HG02623 (cell line): ENCODE results near the gene GFER.
"Not testable (repeated sequence)": the region's sequence is repeated elsewhere in the genome, so short reads cannot be mapped to it uniquely, and the experiment has no call there.

ENCODE experiments used
- ATAC-seq: cut with Tn5 transposase; IDR thresholded peaks from one replicate; pipeline ENCODE4 v1.9.1; 2021; ENCODE audit warnings: moderate library complexity; ENCODE audit not compliant: unreplicated experiment

The GFER gene

GRCh38 chr16:2005646-2006045 is 21.7 kb downstream of the GFER start:
- no peak for ATAC-seq

- ATAC-seq, result no peak
Measured at GRCh38 chr16:2006317-2006716, 22.3 kb downstream of the GFER start.

GRCh38 chr16:2007081-2007836 is 23.3 kb downstream of the GFER start:
- ATAC-seq, result no peak

GRCh38 chr16:2008009-2008526 is 24.1 kb downstream of the GFER start:
- no peak for ATAC-seq

DNA sequence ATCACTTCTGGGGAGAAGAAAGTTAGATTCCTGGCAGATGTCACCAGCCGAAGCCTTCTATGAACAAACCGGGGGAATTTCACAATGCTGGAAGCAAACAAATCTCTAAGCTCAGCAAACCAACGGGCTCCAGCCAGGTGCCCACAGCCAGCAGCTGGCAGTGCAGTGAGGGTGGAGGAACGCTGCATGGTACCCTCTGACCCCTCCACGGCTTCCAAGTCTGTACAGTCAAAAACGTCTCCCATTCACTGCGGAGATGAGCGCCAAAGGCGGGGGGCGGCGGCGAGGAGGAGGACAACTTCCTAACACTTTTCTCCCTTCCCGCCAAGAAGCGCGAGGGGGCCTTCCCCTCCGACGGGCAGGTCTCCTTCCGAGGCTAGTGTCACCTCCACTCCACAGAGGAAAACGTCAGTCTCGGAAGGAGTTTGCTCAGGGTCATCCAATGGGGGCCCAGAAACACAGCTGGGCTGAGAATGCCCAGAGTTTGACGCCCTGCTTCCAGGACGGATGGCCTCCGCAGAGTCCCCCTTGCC is 24.7 kb downstream of the GFER start:
- no peak for ATAC-seq

DNA sequence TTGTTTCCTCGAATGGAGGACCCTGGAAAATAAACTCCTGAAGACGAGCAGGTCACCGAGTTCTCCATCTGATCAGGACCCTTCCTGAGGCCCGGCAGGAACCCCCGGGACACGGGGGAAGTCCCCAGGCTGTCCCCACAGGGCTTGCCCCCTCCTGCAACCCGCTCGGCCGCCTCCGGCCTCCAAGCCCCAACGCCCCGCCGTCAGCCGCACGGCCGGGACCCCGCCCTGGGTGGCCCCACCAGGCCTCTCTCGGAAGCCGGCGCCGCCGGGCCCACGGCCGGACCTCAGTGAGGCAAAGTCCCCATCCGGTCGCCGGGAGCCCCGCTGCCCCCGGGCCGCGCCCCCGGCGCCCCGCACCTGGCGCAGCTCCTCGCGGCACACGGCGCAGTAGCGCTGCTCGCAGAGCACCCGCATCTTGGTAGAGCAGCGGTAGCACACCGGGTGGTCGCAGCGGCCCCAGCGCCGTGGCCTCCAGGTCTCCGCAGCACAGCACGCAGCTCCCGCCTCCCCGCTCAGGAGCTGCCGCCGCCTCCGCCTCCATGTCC is 25.2 kb downstream of the GFER start:
- ATAC-seq, result peak; percentile 25

DNA sequence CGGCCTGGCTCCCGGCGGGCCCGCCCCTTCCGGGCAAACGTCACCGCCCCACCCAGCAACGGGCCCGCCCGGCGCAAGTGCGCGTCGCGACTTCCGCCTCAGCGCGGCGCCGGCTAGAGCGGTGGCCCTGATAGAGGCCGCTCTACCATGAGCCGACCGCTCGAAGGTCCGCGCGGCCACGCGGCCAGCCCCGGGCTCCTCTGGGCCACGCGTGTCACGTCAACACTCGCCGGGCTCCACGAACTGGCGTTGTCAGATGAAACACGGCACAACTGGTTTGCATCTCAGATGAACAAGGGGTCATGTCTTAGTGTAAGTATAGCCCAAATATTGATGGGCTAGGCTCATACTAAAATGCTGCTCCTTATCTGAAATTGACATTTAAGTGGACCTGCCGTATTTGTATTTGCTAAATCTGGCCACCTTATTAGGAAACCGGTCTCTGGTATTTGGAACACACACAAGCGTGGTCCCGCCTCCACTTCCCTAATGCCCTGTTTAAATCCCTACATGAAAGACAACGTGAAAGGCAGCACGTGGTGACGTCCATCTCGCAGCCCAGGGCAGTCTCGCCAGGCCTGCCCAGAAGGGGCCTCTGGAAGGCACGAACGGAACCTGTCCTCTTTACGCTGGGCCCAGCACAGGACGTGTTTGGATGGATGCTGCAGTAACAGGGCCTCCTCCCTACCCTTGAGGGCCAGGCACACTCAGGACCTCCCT is 26.0 kb downstream of the GFER start, which contains the start of gene ZNF598:
Gene ZNF598, minus strand, starts transcription at position 31 of the 720 bp plus-strand sequence.
- peak; percentile 65 for ATAC-seq

GRCh38 chr16:2011726-2012125 is 27.7 kb downstream of the GFER start:
- not testable (repeated sequence) for ATAC-seq

DNA sequence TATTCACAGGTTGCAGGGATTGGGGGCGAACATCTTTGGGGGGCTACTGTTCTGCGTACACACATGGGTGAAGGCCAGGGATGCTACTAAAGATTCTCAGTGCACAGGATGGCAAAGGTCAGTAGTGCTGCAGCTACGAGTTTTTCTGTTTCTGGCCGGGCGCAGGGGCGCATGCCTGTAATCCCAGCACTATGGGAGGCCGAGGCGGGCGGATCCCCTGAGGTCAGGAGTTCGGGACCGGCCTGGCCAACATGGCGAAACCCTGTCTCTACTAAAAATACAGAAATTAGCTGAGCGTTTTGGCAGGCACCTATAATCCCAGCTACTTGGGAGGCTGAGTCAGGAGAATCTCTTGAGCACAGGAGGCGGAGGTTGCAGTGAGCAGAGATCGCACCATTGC is 29.5 kb downstream of the GFER start:
- no peak for ATAC-seq

DNA sequence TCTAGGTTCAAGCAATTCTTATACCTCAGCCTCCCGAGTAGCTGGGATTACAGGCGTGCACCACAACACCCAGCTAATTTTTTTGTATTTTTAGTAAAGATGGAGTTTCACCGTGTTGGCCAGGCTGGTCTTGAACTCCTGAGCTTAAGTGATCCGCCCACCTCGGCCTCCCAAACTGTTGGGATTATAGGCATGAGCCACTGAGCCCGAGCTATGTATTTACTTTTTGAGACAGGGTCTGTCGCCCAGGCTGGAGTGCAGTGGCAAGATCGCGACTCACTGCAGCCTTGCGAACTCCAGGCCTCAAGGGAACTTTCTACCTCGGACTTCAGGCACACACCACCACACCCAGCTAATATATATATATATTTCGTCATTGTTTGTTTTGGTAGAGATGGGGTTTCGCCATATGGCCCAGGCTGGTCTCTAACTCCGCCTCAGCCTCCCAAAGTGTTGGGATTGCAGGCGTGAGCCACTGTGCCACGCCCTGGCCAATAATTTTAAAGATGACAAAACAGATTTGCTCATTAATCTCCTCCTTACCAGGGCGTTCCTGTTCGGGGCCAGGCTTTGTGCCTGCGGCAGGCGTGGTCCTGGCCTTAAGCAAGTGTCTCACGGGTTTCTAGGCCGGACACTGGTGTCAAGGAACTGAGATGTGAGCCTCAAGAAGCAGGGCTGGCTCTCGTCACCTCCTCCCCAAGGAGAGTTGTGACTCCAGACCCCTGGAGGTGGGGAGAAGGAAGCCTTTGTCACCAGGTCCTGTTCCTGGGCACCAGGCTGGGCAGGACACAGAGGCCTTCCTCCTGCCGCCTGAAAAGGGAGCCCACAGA is 31.3 kb downstream of the GFER start:
- no peak for ATAC-seq

- no peak for ATAC-seq
Measured at GRCh38 chr16:2015947-2016208, 31.9 kb downstream of the GFER start.

DNA sequence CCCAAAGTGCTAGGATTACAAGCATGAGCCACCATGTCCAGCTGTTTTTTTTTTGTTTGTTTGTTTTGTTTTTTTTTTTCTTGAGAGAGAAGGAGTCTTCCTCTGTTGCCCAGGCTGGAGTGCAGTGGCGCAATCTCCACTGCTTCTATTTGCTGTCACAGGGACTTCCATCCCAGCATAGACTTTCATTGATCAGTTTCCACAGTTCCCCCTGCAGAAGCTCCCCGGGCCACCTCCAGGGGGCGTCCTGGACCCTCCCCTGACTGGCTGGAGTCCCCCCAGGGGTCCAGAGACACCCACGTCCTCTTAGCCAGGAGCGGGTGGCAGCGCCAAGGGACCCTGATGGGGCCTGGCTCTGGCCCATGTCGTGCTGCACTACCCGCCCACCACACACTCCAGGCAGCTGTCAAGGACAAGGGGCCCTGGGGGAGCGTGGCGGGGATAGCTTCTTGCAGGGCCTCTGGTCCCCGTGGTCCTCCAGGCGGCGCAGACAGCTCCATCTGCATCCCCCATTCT is 32.5 kb downstream of the GFER start:
- ATAC-seq, result no peak

GRCh38 chr16:2019518-2019920 is 35.5 kb downstream of the GFER start, which contains the start of gene NPW:
Gene NPW, plus strand, starts transcription at chr16:2019785.
- ATAC-seq, result no peak

- no peak for ATAC-seq
Measured at GRCh38 chr16:2019921-2020831, 36.2 kb downstream of the GFER start.

GRCh38 chr16:2022723-2023091 is 38.7 kb downstream of the GFER start:
- ATAC-seq, result no peak

- ATAC-seq, result peak; percentile 70
Measured at GRCh38 chr16:2023092-2024031, 39.4 kb downstream of the GFER start.

- ATAC-seq, result no peak
Measured at GRCh38 chr16:2024032-2024420, 40.0 kb downstream of the GFER start.

DNA sequence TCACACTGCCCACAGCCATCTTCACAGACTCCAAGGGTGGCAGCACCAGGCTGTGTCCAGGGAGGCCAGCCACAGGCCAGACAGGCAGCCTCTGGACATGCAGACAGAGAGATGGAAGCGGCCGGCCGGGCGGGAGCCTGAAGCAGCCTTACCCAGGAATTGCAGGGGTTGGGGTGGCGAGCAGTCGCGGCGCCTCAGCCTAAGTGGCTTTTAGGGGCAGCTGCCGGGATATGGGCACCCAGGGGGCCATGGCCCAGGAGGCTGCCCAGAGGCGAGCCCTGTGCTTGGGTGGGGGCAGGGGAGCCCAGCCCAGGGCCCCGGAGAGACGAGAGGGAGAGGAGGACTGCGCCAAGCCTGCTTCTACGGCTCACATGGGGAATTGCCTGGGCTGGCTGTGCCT is 41.3 kb downstream of the GFER start:
- ATAC-seq, result no peak
